Neural cell (in vitro differentiated cells): ENCODE results near the gene GABPB1.

Experiments
- CTCF ChIP-seq: fragments of 450-650 bp; IDR thresholded peaks from 2 replicates; pipeline ENCODE4 v1.5.1; 2014; ENCODE audit warnings: antibody characterized with exemption, mild to moderate bottlenecking, moderate library complexity; ENCODE audit not compliant: poor library complexity, severe bottlenecking
- EP300 ChIP-seq: fragments of 450-650 bp; conservative IDR thresholded peaks from 2 replicates; pipeline ENCODE4 v1.6.1; 2014; ENCODE audit warnings: antibody characterized with exemption, mild to moderate bottlenecking, moderate library complexity; ENCODE audit not compliant: poor library complexity, severe bottlenecking
- EZH2 ChIP-seq: fragments of 200-600, 300-800 bp; shearing (Covaris generic), sonication (generic); IDR thresholded peaks from 2 replicates; pipeline ENCODE4 v1.6.1; 2014; ENCODE audit warnings: antibody characterized with exemption, low read length, borderline replicate concordance, mild to moderate bottlenecking; ENCODE audit not compliant: insufficient read depth, poor library complexity, severe bottlenecking
- MXI1 ChIP-seq: fragments of 450-650 bp; conservative IDR thresholded peaks from 2 replicates; pipeline ENCODE4 v1.6.1; 2014; ENCODE audit warnings: antibody characterized with exemption, mild to moderate bottlenecking; ENCODE audit not compliant: poor library complexity, severe bottlenecking
- POLR2AphosphoS5 ChIP-seq: IDR thresholded peaks from 2 replicates; pipeline ENCODE4 v1.6.1; 2012
- RAD21 ChIP-seq: fragments of 450-650 bp; conservative IDR thresholded peaks from 2 replicates; pipeline ENCODE4 v1.6.1; 2014; ENCODE audit warnings: antibody characterized with exemption, mild to moderate bottlenecking, moderate library complexity
- REST ChIP-seq: IDR thresholded peaks from 2 replicates; pipeline ENCODE4 v1.6.1; 2012; ENCODE audit warnings: borderline replicate concordance

- TF ChIP-seq REST (no peak), CTCF (no peak), EP300 (no peak), EZH2 (no peak), MXI1 (no peak), RAD21 (no peak), POLR2AphosphoS5 (no peak)
Observed at GRCh38 chr15:50304836-50305235, 50.2 kb downstream of the GABPB1 start.
